Measurements from ENCODE around the gene RHOT2.

Gene RHOT2

DNA sequence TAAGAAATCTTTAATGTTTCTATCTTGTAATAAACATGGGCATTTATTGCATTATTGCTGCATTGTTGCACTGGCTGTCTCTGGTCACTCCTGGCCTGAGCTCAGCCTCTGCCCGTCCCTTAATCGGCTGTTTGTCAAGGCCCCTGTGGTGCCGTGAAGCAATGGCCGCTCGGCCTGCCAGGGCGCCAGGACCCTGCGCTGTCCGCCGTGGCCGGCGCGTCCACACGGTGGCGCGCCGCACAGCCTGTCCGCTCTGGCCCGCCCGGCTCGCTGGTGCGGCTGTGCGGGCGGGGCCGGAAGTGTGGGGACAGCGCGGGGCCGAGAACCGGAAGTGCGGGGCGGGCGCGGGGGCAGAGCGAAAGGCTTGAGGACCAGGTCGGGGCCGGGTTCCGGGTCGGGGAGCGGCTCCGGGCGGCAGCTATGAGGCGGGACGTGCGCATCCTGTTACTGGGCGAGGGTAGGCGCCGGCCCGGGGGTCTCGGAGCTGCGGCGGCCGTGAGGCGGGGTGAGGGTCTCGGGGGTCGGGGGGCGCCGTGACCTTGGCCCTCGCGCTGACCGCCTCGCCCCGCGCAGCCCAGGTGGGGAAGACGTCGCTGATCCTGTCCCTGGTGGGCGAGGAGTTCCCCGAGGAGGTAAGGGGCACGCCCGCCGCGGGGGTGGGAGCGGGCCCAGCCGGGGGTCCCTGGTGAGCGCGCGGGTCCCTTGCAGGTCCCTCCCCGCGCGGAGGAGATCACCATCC is at the start of gene RHOT2:
Gene RHOT2, plus strand, starts transcription at position 353 of the 739 bp plus-strand sequence. Its CDS starts 68 bp downstream, at position 421.
- peak; percentile 98 for DNase-seq (ENCODE audit: low read depth)
- Histone ChIP-seq H3K4me3 (ENCODE audit: low read length) (peak within 1 kb of the TSS; percentile 90), H3K9me3 (ENCODE audit: control insufficient read depth, low read length) (no peaks in the 10 kb centered on the region), H3K4me1 (ENCODE audit: control insufficient read depth, insufficient read depth, low read length) (peaks cover 13% of the 10 kb centered on the region), H3K9ac (ENCODE audit: low read length) (peak within 1 kb of the TSS; percentile 92), H3K27me3 (replicated peaks; ENCODE audit: control insufficient read depth, insufficient read depth, low read length) (no peaks in the 10 kb centered on the region), H3K36me3 (ENCODE audit: control insufficient read depth, insufficient read depth, low read length, severe bottlenecking) (peaks cover 31% of the 10 kb centered on the region)

DNA sequence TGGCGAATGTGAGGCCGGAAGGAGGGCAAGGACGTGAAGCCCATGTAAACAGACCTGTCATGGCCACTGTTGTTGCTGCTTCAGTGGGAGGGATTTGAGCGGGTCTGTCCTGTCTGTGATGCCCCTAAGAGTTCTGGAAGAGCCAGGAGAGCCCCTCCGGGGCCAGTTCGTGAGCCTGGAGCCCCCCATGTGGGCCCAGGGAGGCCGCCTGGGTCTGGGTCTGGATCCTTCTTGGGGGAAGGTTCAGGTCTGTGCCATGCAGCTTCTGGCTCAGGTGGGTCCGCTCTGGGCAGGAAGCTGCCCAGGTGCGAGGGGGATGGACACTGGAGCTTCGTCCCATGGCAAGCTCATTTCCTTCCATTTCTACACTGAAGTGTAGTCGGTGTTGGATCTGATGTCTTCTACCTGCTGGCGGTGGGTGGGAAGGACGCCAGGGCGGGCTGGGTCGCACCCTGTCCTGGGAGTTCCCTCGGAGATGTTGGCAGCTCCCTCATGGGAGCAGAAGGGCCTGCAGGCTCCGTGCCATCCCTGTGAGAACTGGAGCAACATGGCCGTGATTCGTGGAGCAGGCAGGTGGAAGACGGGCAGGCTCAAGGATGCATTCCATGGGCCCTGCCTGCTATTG is 48.3 kb upstream of the RHOT2 start:
- no peak overlapping the region for H3K4me3 ChIP-seq (ENCODE audit: low read length)
- H3K9ac ChIP-seq (ENCODE audit: low read length): no peak overlapping the region
- no peaks in the 10 kb centered on the region for H3K9me3 ChIP-seq (ENCODE audit: control insufficient read depth, low read length)
- H3K27me3 ChIP-seq (replicated peaks; ENCODE audit: control insufficient read depth, insufficient read depth, low read length): no peaks in the 10 kb centered on the region
- no peak for DNase-seq (ENCODE audit: low read depth)
- peaks cover 10% of the 10 kb centered on the region for H3K4me1 ChIP-seq (ENCODE audit: control insufficient read depth, insufficient read depth, low read length)
- H3K36me3 ChIP-seq (ENCODE audit: control insufficient read depth, insufficient read depth, low read length, severe bottlenecking): peaks cover 3% of the 10 kb centered on the region

DNA sequence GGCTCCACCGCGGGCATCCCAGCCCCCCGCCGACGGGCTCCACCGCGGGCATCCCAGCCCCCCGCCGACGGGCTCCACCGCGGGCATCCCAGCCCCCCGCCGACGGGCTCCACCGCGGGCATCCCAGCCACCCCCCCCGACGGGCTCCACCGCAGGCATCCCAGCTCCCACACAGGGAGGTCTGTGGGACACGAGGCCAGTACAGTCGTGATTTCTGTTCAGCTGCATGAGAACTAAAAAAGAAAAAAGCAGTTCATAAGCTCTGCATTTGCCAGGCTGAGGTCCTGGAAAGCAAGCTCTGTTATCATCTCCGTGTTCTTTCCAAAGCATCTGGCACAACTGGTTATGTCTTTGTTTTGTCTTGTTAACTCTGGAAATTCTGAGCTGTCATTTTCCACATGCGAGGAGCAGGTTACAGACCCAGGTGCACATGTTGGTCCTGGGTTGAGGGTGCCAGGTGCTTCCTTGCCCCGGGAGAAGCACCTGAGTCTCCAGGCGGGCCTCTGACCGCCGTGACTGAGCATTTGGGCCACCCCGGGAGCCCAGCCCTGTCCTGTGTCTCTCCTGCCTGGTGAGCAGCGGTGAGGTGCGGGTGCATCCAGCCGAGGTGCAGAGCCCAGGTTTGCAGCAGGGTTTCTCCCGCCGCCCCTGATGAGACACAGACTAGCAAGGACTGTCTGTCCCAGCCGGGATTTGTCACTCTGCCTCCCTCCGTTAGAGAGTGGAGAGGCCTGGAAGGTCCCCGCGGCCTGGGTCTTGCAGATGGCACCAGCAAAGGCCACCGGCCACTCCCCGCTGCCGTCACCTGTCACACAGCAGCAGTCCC is 47.0 kb upstream of the RHOT2 start:
- Histone ChIP-seq H3K4me1 (ENCODE audit: control insufficient read depth, insufficient read depth, low read length) (peaks cover 10% of the 10 kb centered on the region), H3K9me3 (ENCODE audit: control insufficient read depth, low read length) (no peaks in the 10 kb centered on the region), H3K9ac (ENCODE audit: low read length) (no peak overlapping the region), H3K36me3 (ENCODE audit: control insufficient read depth, insufficient read depth, low read length, severe bottlenecking) (peaks cover 3% of the 10 kb centered on the region), H3K27me3 (replicated peaks; ENCODE audit: control insufficient read depth, insufficient read depth, low read length) (no peaks in the 10 kb centered on the region), H3K4me3 (ENCODE audit: low read length) (no peak overlapping the region)
- DNase-seq (ENCODE audit: low read depth): no peak

DNA sequence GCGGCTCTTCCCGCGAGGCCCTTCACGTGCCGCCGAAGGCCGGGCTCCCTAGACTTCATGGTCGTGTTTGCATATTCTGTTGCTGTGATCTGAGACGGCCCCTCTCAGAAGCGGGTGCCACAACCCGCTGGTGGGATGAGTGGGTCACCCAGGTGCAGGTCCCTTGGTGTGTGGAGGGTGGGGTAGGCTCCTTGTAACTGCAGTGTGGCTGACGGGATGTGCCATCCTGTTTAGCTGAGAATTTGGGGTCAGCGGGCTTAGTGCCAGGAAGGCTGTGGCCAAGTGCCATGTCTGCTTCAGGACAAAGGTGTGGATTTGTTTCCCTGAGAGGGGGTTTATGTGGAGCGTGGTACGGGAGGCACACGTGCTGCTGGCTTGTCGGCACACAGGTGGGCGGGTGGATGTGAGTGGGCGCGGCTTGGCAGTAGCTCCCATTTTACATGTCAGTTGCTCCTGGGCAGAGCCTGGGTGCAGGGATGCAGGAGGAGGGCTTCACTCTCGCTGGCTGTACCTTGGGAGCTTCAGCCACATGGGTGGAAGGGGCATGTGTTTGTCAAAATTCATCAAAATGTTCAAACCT is 46.3 kb upstream of the RHOT2 start:
- Histone ChIP-seq H3K4me3 (ENCODE audit: low read length) (no peak overlapping the region), H3K9ac (ENCODE audit: low read length) (no peak overlapping the region), H3K36me3 (ENCODE audit: control insufficient read depth, insufficient read depth, low read length, severe bottlenecking) (peaks cover 3% of the 10 kb centered on the region), H3K27me3 (replicated peaks; ENCODE audit: control insufficient read depth, insufficient read depth, low read length) (no peaks in the 10 kb centered on the region), H3K9me3 (ENCODE audit: control insufficient read depth, low read length) (no peaks in the 10 kb centered on the region), H3K4me1 (ENCODE audit: control insufficient read depth, insufficient read depth, low read length) (peaks cover 15% of the 10 kb centered on the region)
- DNase-seq (ENCODE audit: low read depth): no peak

DNA sequence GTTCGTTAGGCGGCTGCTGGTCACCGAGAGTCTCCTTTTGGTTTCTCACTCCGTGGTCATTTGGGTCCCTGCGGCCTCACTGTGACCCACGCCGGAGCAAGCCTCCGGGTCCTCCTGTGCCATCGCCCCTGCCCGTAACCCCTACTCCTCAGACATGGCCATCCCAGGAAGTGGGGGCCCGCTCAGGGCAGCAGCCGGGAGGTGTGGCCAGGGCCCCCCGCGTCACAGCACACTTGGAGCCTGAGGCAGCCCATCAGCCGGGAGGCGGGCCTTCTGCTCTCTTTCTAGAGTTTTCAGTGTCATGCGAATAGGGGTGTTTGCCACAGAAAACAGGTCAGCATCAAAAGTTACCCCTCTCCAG is 45.0 kb upstream of the RHOT2 start:
- Histone ChIP-seq H3K36me3 (ENCODE audit: control insufficient read depth, insufficient read depth, low read length, severe bottlenecking) (peaks cover 8% of the 10 kb centered on the region), H3K4me3 (ENCODE audit: low read length) (peak overlapping the region; percentile 27), H3K4me1 (ENCODE audit: control insufficient read depth, insufficient read depth, low read length) (peaks cover 24% of the 10 kb centered on the region), H3K9ac (ENCODE audit: low read length) (peak overlapping the region; percentile 46), H3K27me3 (replicated peaks; ENCODE audit: control insufficient read depth, insufficient read depth, low read length) (no peaks in the 10 kb centered on the region), H3K9me3 (ENCODE audit: control insufficient read depth, low read length) (no peaks in the 10 kb centered on the region)
- no peak for DNase-seq (ENCODE audit: low read depth)

DNA sequence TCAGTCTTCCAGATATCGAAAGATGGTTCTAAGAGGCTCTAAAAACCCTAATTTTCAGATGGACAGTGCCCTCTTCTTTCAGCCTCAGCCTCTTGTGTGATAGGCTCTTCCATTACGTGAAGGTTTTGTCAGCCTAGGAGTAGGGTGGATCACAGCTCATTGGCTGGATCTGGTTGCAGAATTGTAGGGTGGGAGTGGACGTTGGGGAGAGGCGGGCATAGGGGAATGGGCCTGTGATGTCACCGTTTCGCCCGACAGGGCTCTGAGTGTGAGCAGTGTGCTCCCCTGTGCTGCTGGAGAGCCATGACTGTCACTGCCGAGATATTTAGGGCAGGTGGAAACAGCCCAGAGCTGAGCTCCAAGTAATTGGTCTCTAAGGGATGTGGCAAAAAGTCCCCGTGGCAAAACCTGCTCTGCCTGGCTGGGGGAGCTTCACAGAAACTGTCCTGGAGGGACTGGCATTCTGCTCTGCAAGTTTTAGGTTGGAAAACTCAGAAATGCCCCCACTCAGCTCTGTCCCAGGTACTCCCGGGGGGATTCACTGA is 43.3 kb upstream of the RHOT2 start:
- H3K36me3 ChIP-seq (ENCODE audit: control insufficient read depth, insufficient read depth, low read length, severe bottlenecking): peaks cover 11% of the 10 kb centered on the region
- no peak for DNase-seq (ENCODE audit: low read depth)
- no peaks in the 10 kb centered on the region for H3K27me3 ChIP-seq (replicated peaks; ENCODE audit: control insufficient read depth, insufficient read depth, low read length)
- no peak overlapping the region for H3K9ac ChIP-seq (ENCODE audit: low read length)
- H3K4me1 ChIP-seq (ENCODE audit: control insufficient read depth, insufficient read depth, low read length): peaks cover 24% of the 10 kb centered on the region
- no peaks in the 10 kb centered on the region for H3K9me3 ChIP-seq (ENCODE audit: control insufficient read depth, low read length)
- H3K4me3 ChIP-seq (ENCODE audit: low read length): no peak overlapping the region

DNA sequence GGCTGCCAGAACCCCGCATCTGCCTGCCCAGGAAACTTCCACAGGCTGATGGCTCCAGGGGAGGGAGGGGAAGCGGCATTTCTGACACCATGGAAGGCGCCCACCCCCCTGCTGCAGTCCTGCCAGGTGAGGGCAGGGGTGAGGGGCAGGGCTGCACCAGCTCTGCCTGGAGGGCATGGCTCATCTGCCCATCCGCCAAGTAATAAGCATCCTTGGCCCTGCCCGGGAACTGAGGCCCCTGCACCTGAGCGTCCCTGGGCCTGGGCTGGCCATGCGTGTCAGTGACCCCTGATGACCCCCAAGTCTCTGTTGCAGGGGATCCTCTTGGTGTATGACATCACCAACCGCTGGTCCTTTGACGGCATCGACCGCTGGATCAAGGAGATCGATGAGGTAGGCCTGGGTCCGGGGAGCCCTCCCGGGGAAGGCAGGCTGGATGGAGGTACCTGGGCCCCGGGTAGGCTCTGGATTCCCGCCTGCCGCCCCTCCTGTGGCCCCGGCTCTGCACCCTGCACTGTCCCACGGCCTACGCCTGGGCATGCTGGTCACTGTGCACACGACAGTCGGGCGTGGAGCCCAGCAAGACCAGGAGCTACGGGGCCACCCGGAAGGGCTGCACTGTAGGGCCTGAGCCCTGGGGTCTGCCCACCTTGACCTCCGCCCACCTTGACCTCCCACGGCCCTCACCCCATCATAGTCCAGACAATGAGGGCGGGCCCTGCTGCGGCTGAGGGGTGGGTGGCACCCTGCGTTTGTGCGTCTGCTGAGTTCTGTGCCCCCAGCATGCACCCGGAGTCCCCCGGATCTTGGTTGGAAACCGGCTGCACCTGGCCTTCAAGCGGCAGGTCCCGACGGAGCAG is 42.6 kb upstream of the RHOT2 start:
- Histone ChIP-seq H3K27me3 (replicated peaks; ENCODE audit: control insufficient read depth, insufficient read depth, low read length) (no peaks in the 10 kb centered on the region), H3K9me3 (ENCODE audit: control insufficient read depth, low read length) (no peaks in the 10 kb centered on the region), H3K4me3 (ENCODE audit: low read length) (no peak overlapping the region), H3K9ac (ENCODE audit: low read length) (no peak overlapping the region), H3K36me3 (ENCODE audit: control insufficient read depth, insufficient read depth, low read length, severe bottlenecking) (peaks cover 11% of the 10 kb centered on the region), H3K4me1 (ENCODE audit: control insufficient read depth, insufficient read depth, low read length) (peaks cover 30% of the 10 kb centered on the region)
- no peak for DNase-seq (ENCODE audit: low read depth)

DNA sequence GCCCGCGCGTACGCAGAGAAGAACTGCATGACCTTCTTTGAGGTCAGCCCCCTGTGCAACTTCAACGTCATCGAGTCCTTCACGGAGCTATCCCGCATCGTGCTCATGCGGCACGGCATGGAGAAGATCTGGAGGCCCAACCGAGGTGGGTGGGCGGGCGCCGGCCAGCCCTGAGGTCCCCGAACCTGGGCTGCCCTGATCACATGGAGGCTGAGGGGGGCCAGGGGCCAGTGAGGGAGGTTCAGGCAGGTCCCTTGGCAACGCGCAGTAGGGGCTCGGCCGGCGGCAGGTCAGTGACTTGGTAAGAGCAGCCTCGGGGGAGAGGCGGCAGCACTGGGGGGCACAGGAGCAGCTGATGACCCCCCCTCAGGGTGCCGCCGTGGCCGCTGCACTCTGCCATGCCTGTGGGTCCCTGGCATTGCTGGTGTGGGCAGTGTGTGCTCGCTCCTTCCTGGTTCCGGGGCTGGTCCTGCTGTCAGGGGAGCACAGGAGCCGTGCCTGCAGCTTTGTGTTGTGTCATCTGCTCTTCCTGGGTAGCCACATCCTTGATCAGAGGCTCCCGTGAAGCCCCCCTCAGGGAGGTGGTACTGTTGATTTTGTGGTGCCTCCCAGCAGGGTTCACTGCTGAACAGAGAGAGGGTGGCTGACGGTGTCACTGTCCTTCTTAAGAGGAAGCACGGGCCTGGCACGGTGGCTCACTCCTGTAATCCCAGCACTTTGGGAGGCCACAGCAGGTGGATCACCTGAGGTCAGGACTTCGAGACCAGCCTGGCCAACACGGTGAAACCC is 41.8 kb upstream of the RHOT2 start:
- peak overlapping the region; percentile 39 for H3K9ac ChIP-seq (ENCODE audit: low read length)
- no peaks in the 10 kb centered on the region for H3K27me3 ChIP-seq (replicated peaks; ENCODE audit: control insufficient read depth, insufficient read depth, low read length)
- DNase-seq (ENCODE audit: low read depth): no peak
- peaks cover 11% of the 10 kb centered on the region for H3K36me3 ChIP-seq (ENCODE audit: control insufficient read depth, insufficient read depth, low read length, severe bottlenecking)
- no peaks in the 10 kb centered on the region for H3K9me3 ChIP-seq (ENCODE audit: control insufficient read depth, low read length)
- no peak overlapping the region for H3K4me3 ChIP-seq (ENCODE audit: low read length)
- H3K4me1 ChIP-seq (ENCODE audit: control insufficient read depth, insufficient read depth, low read length): peaks cover 32% of the 10 kb centered on the region

DNA sequence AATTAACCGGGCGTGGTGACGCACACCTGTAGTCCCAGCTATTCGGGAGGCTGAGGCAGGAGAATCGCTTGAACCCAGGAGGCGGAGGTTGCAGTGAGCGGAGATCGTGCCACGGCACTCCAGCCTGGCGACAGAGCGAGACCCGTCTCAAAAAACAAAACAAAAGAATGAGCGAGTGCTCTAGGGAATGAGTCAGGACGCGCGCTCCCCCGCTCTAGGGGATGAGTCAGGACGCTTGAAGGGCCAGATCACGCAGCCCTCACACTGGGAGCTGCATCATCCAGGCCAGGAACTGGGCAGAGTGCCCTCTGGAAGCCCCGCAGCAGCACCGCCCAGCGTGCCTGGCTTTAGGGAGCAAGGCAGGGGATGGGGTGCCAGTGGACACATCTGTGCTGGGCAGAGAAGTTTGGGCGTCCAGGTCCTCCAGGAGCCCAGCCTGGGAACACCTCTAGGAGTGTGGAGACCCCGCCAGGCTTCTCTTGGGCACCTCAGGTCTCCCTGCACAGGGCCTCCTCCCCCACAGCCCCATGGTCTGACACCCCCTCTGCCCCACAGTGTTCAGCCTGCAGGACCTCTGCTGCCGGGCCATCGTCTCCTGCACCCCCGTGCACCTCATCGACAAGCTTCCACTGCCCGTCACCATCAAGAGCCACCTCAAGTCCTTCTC is 41.0 kb upstream of the RHOT2 start:
- DNase-seq (ENCODE audit: low read depth): peak; percentile 98

More for the DNA sequence above, 41.0 kb upstream of the RHOT2 start:
- Histone ChIP-seq H3K4me1 (ENCODE audit: control insufficient read depth, insufficient read depth, low read length) (peaks cover 27% of the 10 kb centered on the region), H3K36me3 (ENCODE audit: control insufficient read depth, insufficient read depth, low read length, severe bottlenecking) (peaks cover 11% of the 10 kb centered on the region), H3K27me3 (replicated peaks; ENCODE audit: control insufficient read depth, insufficient read depth, low read length) (no peaks in the 10 kb centered on the region), H3K9me3 (ENCODE audit: control insufficient read depth, low read length) (no peaks in the 10 kb centered on the region), H3K9ac (ENCODE audit: low read length) (peak overlapping the region; percentile 39), H3K4me3 (ENCODE audit: low read length) (no peak overlapping the region)

All from adipocyte (in vitro differentiated cells).